Loucy (cell line): ENCODE results near the gene CERK.

Source experiments
- H2AFZ ChIP-seq: fragments of 200-600 bp; sonication (generic); 2 replicates; pipeline ENCODE4 v1.6.0; 2016; ENCODE audit warnings: antibody characterized with exemption, mild to moderate bottlenecking, low read length, moderate library complexity
- H3F3A ChIP-seq: fragments of 200-600 bp; 2 replicates; pipeline ENCODE4 v1.6.0; 2016; ENCODE audit warnings: antibody characterized with exemption, low read depth, mild to moderate bottlenecking
- H3K27me3 ChIP-seq: fragments of 200-600 bp; sonication (generic); 2 replicates; pipeline ENCODE4 v1.6.1; 2014; ENCODE audit warnings: low read length, mild to moderate bottlenecking; ENCODE audit not compliant: insufficient read depth, poor library complexity, severe bottlenecking
- H3K36me3 ChIP-seq: fragments of 200-600 bp; sonication (generic); 2 replicates; pipeline ENCODE4 v1.6.1; 2016; ENCODE audit warnings: low read length; ENCODE audit not compliant: insufficient read depth
- H3K4me1 ChIP-seq: fragments of 200-600 bp; sonication (generic); 2 replicates; pipeline ENCODE4 v1.5.1; 2014; ENCODE audit warnings: low read length, mild to moderate bottlenecking; ENCODE audit not compliant: insufficient read depth, poor library complexity, severe bottlenecking
- H3K4me2 ChIP-seq: fragments of 200-600 bp; sonication (generic); 2 replicates; pipeline ENCODE4 v1.6.0; 2014; ENCODE audit warnings: antibody characterized with exemption, low read length, low read depth, mild to moderate bottlenecking; ENCODE audit not compliant: poor library complexity, severe bottlenecking
- H3K4me3 ChIP-seq: fragments of 200-600 bp; sonication (generic); 2 replicates; pipeline ENCODE4 v1.5.1; 2014; ENCODE audit warnings: low read length, mild to moderate bottlenecking, mixed read lengths; ENCODE audit not compliant: poor library complexity, severe bottlenecking
- H3K79me2 ChIP-seq: fragments of 200-600 bp; sonication (generic); 2 replicates; pipeline ENCODE4 v1.6.1; 2014; ENCODE audit warnings: low read length; ENCODE audit not compliant: insufficient read depth
- H3K9ac ChIP-seq: fragments of 200-600 bp; sonication (generic); 2 replicates; pipeline ENCODE4 v1.6.0; 2014; ENCODE audit warnings: mild to moderate bottlenecking, low read depth, low read length, moderate library complexity; ENCODE audit not compliant: poor library complexity, severe bottlenecking
- H3K9me2 ChIP-seq: fragments of 200-600 bp; sonication (generic); replicated peaks from 2 replicates; pipeline ENCODE4 v1.6.1; 2016; ENCODE audit warnings: low read depth, low read length, mixed read lengths
- H3K9me3 ChIP-seq: fragments of 200-600 bp; sonication (generic); 2 replicates; pipeline ENCODE4 v1.6.1; 2014; ENCODE audit warnings: mild to moderate bottlenecking, antibody characterized with exemption, low read length, low read depth; ENCODE audit not compliant: insufficient read depth
- H4K20me1 ChIP-seq: fragments of 200-600 bp; sonication (generic); 2 replicates; pipeline ENCODE4 v1.6.0; 2014; ENCODE audit warnings: antibody characterized with exemption, low read length, mild to moderate bottlenecking; ENCODE audit not compliant: insufficient read depth, poor library complexity, severe bottlenecking
- CTCF ChIP-seq: fragments of 200-600 bp; sonication (generic); conservative IDR thresholded peaks from 2 replicates; pipeline ENCODE4 v1.5.1; 2014; ENCODE audit warnings: mild to moderate bottlenecking, antibody characterized with exemption, low read length
- EZH2phosphoT487 ChIP-seq: fragments of 200-600 bp; IDR thresholded peaks from 2 replicates; pipeline ENCODE4 v1.6.1; 2018; ENCODE audit warnings: antibody characterized with exemption, mild to moderate bottlenecking, moderate library complexity, borderline replicate concordance

Gene CERK

GRCh38 chr22:46687048-46687444 lies 51.0 kb downstream of the CERK start:
- Histone ChIP-seq H3K27me3 (no peaks in the 10 kb centered on the region), H3K4me3 (no peak overlapping the region), H3F3A (no peaks in the 10 kb centered on the region), H3K4me1 (peaks cover 3% of the 10 kb centered on the region), H4K20me1 (no peaks in the 10 kb centered on the region), H3K9me3 (no peaks in the 10 kb centered on the region), H3K9ac (no peak overlapping the region), H3K36me3 (peaks cover 49% of the 10 kb centered on the region; the same call in 1 of the 2 replicates), H2AFZ (no peak overlapping the region), H3K9me2 (no peaks in the 10 kb centered on the region), H3K4me2 (no peak overlapping the region), H3K79me2 (no peaks in the 10 kb centered on the region)
- no peak for TF ChIP-seq EZH2phosphoT487
- TF ChIP-seq CTCF = no peak

GRCh38 chr22:46686221-46687047 lies 51.6 kb downstream of the CERK start:
- TF ChIP-seq EZH2phosphoT487 (no peak), CTCF (no peak)
- peaks cover 43% of the 10 kb centered on the region; the same call in 1 of the 2 replicates for H3K36me3 ChIP-seq
- no peak overlapping the region for H3K4me2 ChIP-seq
- no peaks in the 10 kb centered on the region for H3F3A ChIP-seq
- H3K9ac ChIP-seq = no peak overlapping the region
- no peak overlapping the region for H2AFZ ChIP-seq
- H3K9me3 ChIP-seq = no peaks in the 10 kb centered on the region
- peaks cover 3% of the 10 kb centered on the region for H3K4me1 ChIP-seq
- H3K79me2 ChIP-seq = no peaks in the 10 kb centered on the region
- H3K9me2 ChIP-seq = no peaks in the 10 kb centered on the region
- H3K27me3 ChIP-seq = no peaks in the 10 kb centered on the region
- no peak overlapping the region for H3K4me3 ChIP-seq
- H4K20me1 ChIP-seq = no peaks in the 10 kb centered on the region

GRCh38 chr22:46684706-46685105 lies 53.3 kb downstream of the CERK start:
- Histone ChIP-seq H3K79me2 (no peaks in the 10 kb centered on the region), H3K4me1 (peaks cover 3% of the 10 kb centered on the region), H3K4me3 (no peak overlapping the region), H3K9ac (no peak overlapping the region), H4K20me1 (no peaks in the 10 kb centered on the region), H3K36me3 (peaks cover 28% of the 10 kb centered on the region; the same call in 1 of the 2 replicates), H3F3A (no peaks in the 10 kb centered on the region), H3K9me3 (no peaks in the 10 kb centered on the region), H3K27me3 (no peaks in the 10 kb centered on the region), H3K9me2 (no peaks in the 10 kb centered on the region), H3K4me2 (no peak overlapping the region), H2AFZ (no peak overlapping the region)
- no peak for TF ChIP-seq CTCF
- no peak for TF ChIP-seq EZH2phosphoT487
